Panc1 (cell line): ENCODE data around the gene KLC1. TPM values are rescaled to one million over a fixed set of nuclear protein-coding genes. Genes with fewer than 3 reads are reported as not detected.

Experiments used
- ATAC-seq: fragments of 200-7000 bp; cut with Tn5 transposase; 2 replicates; pipeline ENCODE4 v1.9.1; 2020; ENCODE audit warnings: mild to moderate bottlenecking, moderate library complexity
- BruUV-seq: library from RNA; stranded (reverse); fragments of 400-500 nt; replicated peaks from 2 replicates; lab custom pipeline; 2021; lab: Mats Ljungman, UMichigan
- CTCF ChIA-PET: fragments of 300-600 bp; sonication (Branson Sonifier 250); formaldehyde crosslinking; loops from one replicate; lab custom pipeline; 2022; ENCODE audit warnings: antibody characterized with exemption; lab: Charles Lee
- POLR2A ChIA-PET: fragments of 300-600 bp; sonication (Branson Sonifier 250); formaldehyde crosslinking; loops from one replicate; lab custom pipeline; 2022; ENCODE audit warnings: antibody characterized with exemption; lab: Charles Lee
- DNase-seq: peaks from one replicate; pipeline ENCODE4 v3.0.0-alpha.2; 2010; ENCODE audit warnings: low read depth, low spot score
- H3K27ac ChIP-seq: 2 replicates; pipeline ENCODE4 v1.5.1; 2011; ENCODE audit warnings: mild to moderate bottlenecking, low read length, inconsistent platforms
- H3K27me3 ChIP-seq: fragments of 200-500 bp; sonication (Bioruptor generic); 2 replicates; pipeline ENCODE4 v1.6.0; 2014; ENCODE audit warnings: low read length, inconsistent platforms; ENCODE audit not compliant: control insufficient read depth, insufficient read depth
- H3K36me3 ChIP-seq: fragments of 200-500 bp; sonication (Bioruptor generic); 2 replicates; pipeline ENCODE4 v1.5.1; 2014; ENCODE audit warnings: inconsistent platforms, mild to moderate bottlenecking, low read length, moderate library complexity; ENCODE audit not compliant: control insufficient read depth, insufficient read depth
- H3K4me1 ChIP-seq: 2 replicates; pipeline ENCODE4 v1.5.1; 2011; ENCODE audit warnings: inconsistent platforms, mild to moderate bottlenecking, low read length, moderate library complexity; ENCODE audit not compliant: control insufficient read depth, insufficient read depth
- H3K4me3 ChIP-seq, 2 experiments: 2 replicates each; pipeline ENCODE4 v1.5.1; 2011 to 2012; ENCODE audit warnings: low read depth in 2 of 2, low read length in 2 of 2, mild to moderate bottlenecking in 2 of 2, inconsistent platforms in 1 of 2, moderate library complexity in 1 of 2
- H3K9me3 ChIP-seq: fragments of 200-500 bp; sonication (Bioruptor generic); 2 replicates; pipeline ENCODE4 v1.5.1; 2014; ENCODE audit warnings: low read depth, mild to moderate bottlenecking, inconsistent platforms, low read length, moderate library complexity; ENCODE audit not compliant: control insufficient read depth, insufficient read depth
- POLR2AphosphoS5 ChIP-seq: IDR thresholded peaks from 2 replicates; pipeline ENCODE4 v1.6.1; 2012; ENCODE audit warnings: mild to moderate bottlenecking, low read depth, low read length, moderate library complexity
- SIN3A ChIP-seq: IDR thresholded peaks from 2 replicates; pipeline ENCODE4 v1.6.1; 2012; ENCODE audit warnings: low read depth, mild to moderate bottlenecking, low read length, moderate library complexity, borderline replicate concordance; ENCODE audit not compliant: insufficient read depth
- TCF7L2 ChIP-seq: IDR thresholded peaks from 2 replicates; pipeline ENCODE4 v1.6.1; 2011; ENCODE audit warnings: mild to moderate bottlenecking, low read depth, low read length, inconsistent platforms
- in situ Hi-C: cut with HindIII; loops from 2 replicates; pipeline ENCODE4 v1.10.0; 2016; ENCODE audit warnings: low sequenced_read_pairs, low pct_unique_long_range_greater_than_20kb
- intact Hi-C: fragments of 100-400 bp; cut with micrococcal nuclease; formaldehyde crosslinking; loops from one replicate; pipeline ENCODE4 v1.10.0; 2022; ENCODE audit not compliant: unreplicated experiment
- total RNA-seq: library from RNA; stranded (reverse); gene quantifications from one replicate; pipeline ENCODE4 v1.2.1, GENCODE V29; 2021; ENCODE audit not compliant: unreplicated experiment
- TF ChIP-seq, protein P1 (sequence below): fragments of 450-650 bp; IDR thresholded peaks from 2 replicates; pipeline ENCODE4 v1.5.1; 2017; ENCODE audit warnings: mild to moderate bottlenecking
- TF ChIP-seq, protein P2 (sequence below), 2 experiments: IDR thresholded peaks; 2 replicates each; pipeline ENCODE4 v1.6.1; 2011 to 2012; ENCODE audit warnings: low read depth in 2 of 2, control low read depth in 1 of 2, low read length in 1 of 2, mild to moderate bottlenecking in 1 of 2, moderate library complexity in 1 of 2; ENCODE audit not compliant: insufficient read depth in 1 of 2

KLC1 gene
- total RNA-seq, 1 experiment from 2014 or later, result 98.0 TPM

DNA sequence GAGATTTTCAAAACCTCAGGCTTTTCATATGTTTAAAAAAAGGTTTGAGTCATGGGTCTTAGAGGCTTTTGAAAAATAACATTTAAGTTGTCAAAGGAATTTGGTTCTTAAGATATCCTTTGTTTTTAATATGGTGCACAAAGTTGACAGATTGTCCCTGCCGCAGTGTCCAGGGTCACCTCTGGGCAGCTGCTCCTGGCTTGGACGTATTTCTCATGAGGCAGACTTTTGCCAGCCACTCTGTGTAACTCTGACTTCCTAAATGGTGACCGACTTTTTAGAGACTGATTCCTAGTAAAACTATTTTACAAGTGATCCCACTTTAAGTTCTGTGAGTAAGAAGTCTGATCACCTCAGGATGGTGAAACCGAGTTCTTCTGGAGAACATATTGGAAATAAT, 58.7 kb downstream of the KLC1 start:
- TF ChIP-seq, protein P1, sequence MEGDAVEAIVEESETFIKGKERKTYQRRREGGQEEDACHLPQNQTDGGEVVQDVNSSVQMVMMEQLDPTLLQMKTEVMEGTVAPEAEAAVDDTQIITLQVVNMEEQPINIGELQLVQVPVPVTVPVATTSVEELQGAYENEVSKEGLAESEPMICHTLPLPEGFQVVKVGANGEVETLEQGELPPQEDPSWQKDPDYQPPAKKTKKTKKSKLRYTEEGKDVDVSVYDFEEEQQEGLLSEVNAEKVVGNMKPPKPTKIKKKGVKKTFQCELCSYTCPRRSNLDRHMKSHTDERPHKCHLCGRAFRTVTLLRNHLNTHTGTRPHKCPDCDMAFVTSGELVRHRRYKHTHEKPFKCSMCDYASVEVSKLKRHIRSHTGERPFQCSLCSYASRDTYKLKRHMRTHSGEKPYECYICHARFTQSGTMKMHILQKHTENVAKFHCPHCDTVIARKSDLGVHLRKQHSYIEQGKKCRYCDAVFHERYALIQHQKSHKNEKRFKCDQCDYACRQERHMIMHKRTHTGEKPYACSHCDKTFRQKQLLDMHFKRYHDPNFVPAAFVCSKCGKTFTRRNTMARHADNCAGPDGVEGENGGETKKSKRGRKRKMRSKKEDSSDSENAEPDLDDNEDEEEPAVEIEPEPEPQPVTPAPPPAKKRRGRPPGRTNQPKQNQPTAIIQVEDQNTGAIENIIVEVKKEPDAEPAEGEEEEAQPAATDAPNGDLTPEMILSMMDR, result no peak
- no peak for TF ChIP-seq SIN3A
- Histone ChIP-seq H3K27me3 (no peaks in the 10 kb centered on the region), H3K27ac (no peak overlapping the region), H3K9me3 (no peaks in the 10 kb centered on the region), H3K4me3 (no peak overlapping the region), H3K36me3 (peaks cover 5% of the 10 kb centered on the region; the same call in 1 of the 2 replicates), H3K4me1 (no peaks in the 10 kb centered on the region)
- DNase-seq, result no peak
- ChIA-PET CTCF (no interaction called here), POLR2A (no interaction called here)
- BruUV-seq, result no TSS peak
- in situ Hi-C loops (no loop called here), intact Hi-C loops (no loop called here)
- ATAC-seq, result no peak

- in situ Hi-C loops (no loop called here), intact Hi-C loops (no loop called here)
- ChIA-PET POLR2A (no interaction called here), CTCF (no interaction called here)
- Histone ChIP-seq H3K27ac (no peak overlapping the region), H3K9me3 (no peaks in the 10 kb centered on the region), H3K4me1 (no peaks in the 10 kb centered on the region), H3K36me3 (peaks cover 3% of the 10 kb centered on the region; the same call in 1 of the 2 replicates), H3K27me3 (no peaks in the 10 kb centered on the region), H3K4me3 (no peak overlapping the region)
- TF ChIP-seq SIN3A, result no peak
- TF ChIP-seq TCF7L2, result no peak
- TF ChIP-seq, protein P2, sequence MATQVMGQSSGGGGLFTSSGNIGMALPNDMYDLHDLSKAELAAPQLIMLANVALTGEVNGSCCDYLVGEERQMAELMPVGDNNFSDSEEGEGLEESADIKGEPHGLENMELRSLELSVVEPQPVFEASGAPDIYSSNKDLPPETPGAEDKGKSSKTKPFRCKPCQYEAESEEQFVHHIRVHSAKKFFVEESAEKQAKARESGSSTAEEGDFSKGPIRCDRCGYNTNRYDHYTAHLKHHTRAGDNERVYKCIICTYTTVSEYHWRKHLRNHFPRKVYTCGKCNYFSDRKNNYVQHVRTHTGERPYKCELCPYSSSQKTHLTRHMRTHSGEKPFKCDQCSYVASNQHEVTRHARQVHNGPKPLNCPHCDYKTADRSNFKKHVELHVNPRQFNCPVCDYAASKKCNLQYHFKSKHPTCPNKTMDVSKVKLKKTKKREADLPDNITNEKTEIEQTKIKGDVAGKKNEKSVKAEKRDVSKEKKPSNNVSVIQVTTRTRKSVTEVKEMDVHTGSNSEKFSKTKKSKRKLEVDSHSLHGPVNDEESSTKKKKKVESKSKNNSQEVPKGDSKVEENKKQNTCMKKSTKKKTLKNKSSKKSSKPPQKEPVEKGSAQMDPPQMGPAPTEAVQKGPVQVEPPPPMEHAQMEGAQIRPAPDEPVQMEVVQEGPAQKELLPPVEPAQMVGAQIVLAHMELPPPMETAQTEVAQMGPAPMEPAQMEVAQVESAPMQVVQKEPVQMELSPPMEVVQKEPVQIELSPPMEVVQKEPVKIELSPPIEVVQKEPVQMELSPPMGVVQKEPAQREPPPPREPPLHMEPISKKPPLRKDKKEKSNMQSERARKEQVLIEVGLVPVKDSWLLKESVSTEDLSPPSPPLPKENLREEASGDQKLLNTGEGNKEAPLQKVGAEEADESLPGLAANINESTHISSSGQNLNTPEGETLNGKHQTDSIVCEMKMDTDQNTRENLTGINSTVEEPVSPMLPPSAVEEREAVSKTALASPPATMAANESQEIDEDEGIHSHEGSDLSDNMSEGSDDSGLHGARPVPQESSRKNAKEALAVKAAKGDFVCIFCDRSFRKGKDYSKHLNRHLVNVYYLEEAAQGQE (IDR thresholded peaks at IDR 0.05; ENCODE audit: insufficient read depth in 1 of 2, low read depth in 2 of 2, low read length in 1 of 2), result no peak
- TF ChIP-seq, protein P1, result no peak
- no peak for TF ChIP-seq POLR2AphosphoS5
- ATAC-seq (no peak), DNase-seq (no peak)
- no TSS peak for BruUV-seq
Measured at GRCh38 chr14:103688441-103688840, 59.4 kb downstream of the KLC1 start.
